OCI-LY1 (cell line): Measurements from ENCODE around the gene RGS13.

ENCODE experiments used
- H2AFZ ChIP-seq: fragments of 200-600 bp; sonication (generic), shearing (Covaris generic); 2 replicates; pipeline ENCODE4 v1.6.0; 2014; ENCODE audit warnings: antibody characterized with exemption, mild to moderate bottlenecking, low read length
- H3F3A ChIP-seq: fragments of 200-600 bp; sonication (generic), shearing (Covaris generic); 2 replicates; pipeline ENCODE4 v1.6.0; 2014; ENCODE audit warnings: mild to moderate bottlenecking, antibody characterized with exemption, low read length, moderate library complexity; ENCODE audit not compliant: insufficient read depth
- H3K27ac ChIP-seq: fragments of 200-600 bp; sonication (generic); 2 replicates; pipeline ENCODE4 v1.5.1; 2014; ENCODE audit warnings: low read length, mixed run types, mild to moderate bottlenecking, low read depth; ENCODE audit not compliant: poor library complexity, severe bottlenecking
- H3K27me3 ChIP-seq: fragments of 200-600 bp; sonication (generic); 2 replicates; pipeline ENCODE4 v1.6.0; 2014; ENCODE audit warnings: antibody characterized with exemption, mild to moderate bottlenecking, low read length, moderate library complexity; ENCODE audit not compliant: insufficient read depth
- H3K36me3 ChIP-seq: fragments of 200-600 bp; sonication (generic); 2 replicates; pipeline ENCODE4 v1.6.1; 2014; ENCODE audit warnings: mild to moderate bottlenecking, antibody characterized with exemption, low read length, moderate library complexity, mixed read lengths; ENCODE audit not compliant: insufficient read depth
- H3K4me1 ChIP-seq: fragments of 200-600 bp; sonication (generic); 2 replicates; pipeline ENCODE4 v1.5.1; 2014; ENCODE audit warnings: mild to moderate bottlenecking, low read length, moderate library complexity; ENCODE audit not compliant: insufficient read depth, severe bottlenecking
- H3K4me2 ChIP-seq: fragments of 200-600 bp; sonication (generic), shearing (Covaris generic); 2 replicates; pipeline ENCODE4 v1.6.1; 2014; ENCODE audit warnings: low read length
- H3K4me3 ChIP-seq: fragments of 200-600 bp; sonication (generic); 2 replicates; pipeline ENCODE4 v1.5.1; 2014; ENCODE audit warnings: low read length, low read depth, mild to moderate bottlenecking, mixed read lengths; ENCODE audit not compliant: poor library complexity, severe bottlenecking
- H3K79me2 ChIP-seq: fragments of 200-600 bp; shearing (Covaris generic); 2 replicates; pipeline ENCODE4 v1.6.1; 2016; ENCODE audit warnings: mixed run types, low read length, mixed read lengths; ENCODE audit not compliant: insufficient read depth
- H3K9ac ChIP-seq: fragments of 200-600 bp; sonication (generic), shearing (Covaris generic); 2 replicates; pipeline ENCODE4 v1.6.1; 2014; ENCODE audit warnings: mild to moderate bottlenecking, low read length, mixed read lengths
- H3K9me2 ChIP-seq: fragments of 200-600 bp; sonication (generic), shearing (Covaris generic); 2 replicates; pipeline ENCODE4 v1.6.1; 2014; ENCODE audit warnings: low read depth, mild to moderate bottlenecking, low read length, mixed read lengths
- H3K9me3 ChIP-seq: fragments of 200-600 bp; shearing (Covaris generic); 2 replicates; pipeline ENCODE4 v1.6.1; 2014; ENCODE audit warnings: low read length, mixed read lengths
- H4K20me1 ChIP-seq: fragments of 200-600 bp; sonication (generic), shearing (Covaris generic); 2 replicates; pipeline ENCODE4 v1.6.0; 2016; ENCODE audit warnings: mild to moderate bottlenecking, low read length; ENCODE audit not compliant: insufficient read depth
- CTCF ChIP-seq: fragments of 200-600 bp; sonication (generic), shearing (Covaris generic); IDR thresholded peaks from 2 replicates; pipeline ENCODE4 v1.5.1; 2017; ENCODE audit warnings: mild to moderate bottlenecking, antibody characterized with exemption, low read length, moderate library complexity, mixed read lengths
- EZH2 ChIP-seq: fragments of 200-600 bp; sonication (generic), shearing (Covaris generic); IDR thresholded peaks from 2 replicates; pipeline ENCODE4 v1.8.0; 2017; ENCODE audit warnings: borderline replicate concordance, mixed run types, mild to moderate bottlenecking, antibody characterized with exemption, low read length, moderate library complexity, mixed read lengths

RGS13 gene

GRCh38 chr1:192601143-192601542 is 34.8 kb upstream of the RGS13 start:
- no peak overlapping the region for H2AFZ ChIP-seq
- H3K4me1 ChIP-seq = peaks cover 8% of the 10 kb centered on the region
- H3K9ac ChIP-seq = no peak overlapping the region
- no peak overlapping the region for H3K27ac ChIP-seq
- no peaks in the 10 kb centered on the region for H3K36me3 ChIP-seq
- H3K9me2 ChIP-seq = no peaks in the 10 kb centered on the region
- H3K79me2 ChIP-seq = no peaks in the 10 kb centered on the region
- H3F3A ChIP-seq = no peaks in the 10 kb centered on the region
- no peaks in the 10 kb centered on the region for H4K20me1 ChIP-seq
- H3K27me3 ChIP-seq = no peaks in the 10 kb centered on the region
- TF ChIP-seq EZH2 = no peak
- no peak for TF ChIP-seq CTCF
- no peak overlapping the region for H3K4me3 ChIP-seq
- H3K9me3 ChIP-seq = no peaks in the 10 kb centered on the region
- no peak overlapping the region for H3K4me2 ChIP-seq

- H3K27me3 ChIP-seq = no peaks in the 10 kb centered on the region
- H3F3A ChIP-seq = no peaks in the 10 kb centered on the region
- H3K4me3 ChIP-seq = no peak overlapping the region
- peaks cover 8% of the 10 kb centered on the region for H3K4me1 ChIP-seq
- no peaks in the 10 kb centered on the region for H3K79me2 ChIP-seq
- no peak overlapping the region for H3K27ac ChIP-seq
- H3K9ac ChIP-seq = no peak overlapping the region
- H3K9me3 ChIP-seq = no peaks in the 10 kb centered on the region
- H3K9me2 ChIP-seq = no peaks in the 10 kb centered on the region
- H2AFZ ChIP-seq = no peak overlapping the region
- TF ChIP-seq CTCF = no peak
- TF ChIP-seq EZH2 = no peak
- no peaks in the 10 kb centered on the region for H4K20me1 ChIP-seq
- H3K36me3 ChIP-seq = no peaks in the 10 kb centered on the region
- no peak overlapping the region for H3K4me2 ChIP-seq
These were observed 34.4 kb upstream of the RGS13 start for GRCh38 chr1:192601567-192601966.

- no peaks in the 10 kb centered on the region for H3K9me3 ChIP-seq
- no peaks in the 10 kb centered on the region for H3F3A ChIP-seq
- H3K27me3 ChIP-seq = no peaks in the 10 kb centered on the region
- H3K9me2 ChIP-seq = no peaks in the 10 kb centered on the region
- H2AFZ ChIP-seq = no peak overlapping the region
- H3K4me3 ChIP-seq = no peak overlapping the region
- no peak overlapping the region for H3K4me2 ChIP-seq
- TF ChIP-seq EZH2 = no peak
- TF ChIP-seq CTCF = no peak
- no peaks in the 10 kb centered on the region for H4K20me1 ChIP-seq
- no peaks in the 10 kb centered on the region for H3K79me2 ChIP-seq
- peaks cover 8% of the 10 kb centered on the region for H3K4me1 ChIP-seq
- no peak overlapping the region for H3K9ac ChIP-seq
- no peaks in the 10 kb centered on the region for H3K36me3 ChIP-seq
- no peak overlapping the region for H3K27ac ChIP-seq
These were observed 33.2 kb upstream of the RGS13 start for GRCh38 chr1:192602757-192603156.
